HCT116 (cell line): Measurements from ENCODE around the gene LYSET. TPM values are rescaled to one million over a fixed set of nuclear protein-coding genes. Genes with fewer than 3 reads are reported as not detected.
"Not testable (repeated sequence)": the region's sequence is repeated elsewhere in the genome, so short reads cannot be mapped to it uniquely, and the experiment has no call there.

ENCODE experiments used
- ATAC-seq: fragments of 200-7000 bp; cut with Tn5 transposase; 2 replicates; pipeline ENCODE4 v1.9.1; 2020; ENCODE audit warnings: mild to moderate bottlenecking, moderate library complexity
- BruUV-seq: library from RNA; stranded (reverse); fragments of 400-500 nt; replicated peaks from 2 replicates; lab custom pipeline; 2021; lab: Mats Ljungman, UMichigan
- CTCF ChIA-PET: fragments of 300-600 bp; sonication (Branson Sonifier 250); formaldehyde crosslinking; loops from one replicate; lab custom pipeline; 2021; ENCODE audit warnings: antibody characterized with exemption; lab: Charles Lee
- POLR2A ChIA-PET: fragments of 300-600, 350-600 bp; sonication (Branson Sonifier 250); formaldehyde crosslinking; loops from one replicate; lab custom pipeline; 2021; ENCODE audit warnings: antibody characterized with exemption; lab: Charles Lee
- RAD21 ChIA-PET, 2 experiments: fragments of 300-600 bp; sonication (Branson Sonifier 250); formaldehyde crosslinking; loops; one replicate each; lab custom pipeline; 2023; ENCODE audit warnings: low total read pairs in 2 of 2; ENCODE audit not compliant: uncharacterized antibody in 2 of 2, unreplicated experiment in 2 of 2, low non-redundant PET in 1 of 2; lab: Charles Lee
- DNase-seq: peaks from one replicate; pipeline ENCODE4 v3.0.0-alpha.2; 2010; ENCODE audit warnings: low read depth, low spot score
- H2AFZ ChIP-seq: fragments of 200-600 bp; shearing (Covaris generic), sonication (generic); 2 replicates; pipeline ENCODE4 v1.6.1; 2017; ENCODE audit warnings: low read depth, mixed run types, mixed read lengths, antibody characterized with exemption, low read length; ENCODE audit not compliant: poor library complexity, severe bottlenecking
- H3K27ac ChIP-seq: 2 replicates; pipeline ENCODE4 v1.5.1; 2012; ENCODE audit warnings: low read depth, low read length
- H3K27me3 ChIP-seq: fragments of 200-600 bp; sonication (generic); 2 replicates; pipeline ENCODE4 v1.6.1; 2016; ENCODE audit warnings: mixed run types, low read length, mixed read lengths; ENCODE audit not compliant: insufficient read depth
- H3K36me3 ChIP-seq, 2 experiments: fragments of 200-500 bp in 1 of 2; fragments of 200-600 bp in 1 of 2; sonication (Bioruptor generic) in 1 of 2; sonication (generic) in 1 of 2; 2 replicates each; pipeline versions ENCODE4 v1.5.1 to v1.6.1; 2014 to 2016; ENCODE audit warnings: low read length in 2 of 2, inconsistent platforms in 1 of 2, mixed read lengths in 1 of 2, mixed run types in 1 of 2; ENCODE audit not compliant: insufficient read depth in 2 of 2, control insufficient read depth in 1 of 2
- H3K4me1 ChIP-seq, 2 experiments: fragments of 200-600 bp in 1 of 2; sonication (generic) in 1 of 2; 2 replicates each; pipeline versions ENCODE4 v1.5.1 to v1.6.1; 2012 to 2017; ENCODE audit warnings: low read length in 2 of 2, inconsistent platforms in 1 of 2, mild to moderate bottlenecking in 1 of 2, mixed read lengths in 1 of 2, mixed run types in 1 of 2, moderate library complexity in 1 of 2; ENCODE audit not compliant: insufficient read depth in 2 of 2, control insufficient read depth in 1 of 2
- H3K4me2 ChIP-seq: fragments of 200-600 bp; sonication (generic); 2 replicates; pipeline ENCODE4 v1.6.1; 2017; ENCODE audit warnings: mixed run types, low read length, mixed read lengths
- H3K4me3 ChIP-seq, 2 experiments: fragments of 200-600 bp in 1 of 2; sonication (generic) in 1 of 2; replicated peaks in 1 of 2; 2 replicates each; pipeline ENCODE4 v1.5.1; 2011 to 2016; ENCODE audit warnings: low read length in 2 of 2, control low read depth in 1 of 2, low read depth in 1 of 2, mild to moderate bottlenecking in 1 of 2, mixed read lengths in 1 of 2, mixed run types in 1 of 2
- H3K79me2 ChIP-seq: fragments of 200-600 bp; sonication (generic); 2 replicates; pipeline ENCODE4 v1.6.1; 2017; ENCODE audit warnings: mild to moderate bottlenecking, mixed run types, low read length, moderate library complexity, mixed read lengths; ENCODE audit not compliant: insufficient read depth
- H3K9ac ChIP-seq: fragments of 200-600 bp; sonication (generic); 2 replicates; pipeline ENCODE4 v1.6.1; 2016; ENCODE audit warnings: low read length, mixed read lengths
- H3K9me2 ChIP-seq: fragments of 200-600 bp; sonication (generic), shearing (Covaris generic); 2 replicates; pipeline ENCODE4 v1.6.1; 2017; ENCODE audit warnings: mixed run types, mild to moderate bottlenecking, moderate library complexity; ENCODE audit not compliant: insufficient read depth
- H3K9me3 ChIP-seq, 2 experiments: fragments of 200-500 bp in 1 of 2; fragments of 200-600 bp in 1 of 2; sonication (Bioruptor generic) in 1 of 2; sonication (generic) in 1 of 2; 2 replicates each; pipeline ENCODE4 v1.6.1; 2014 to 2017; ENCODE audit warnings: low read length in 2 of 2, mixed read lengths in 2 of 2, inconsistent platforms in 1 of 2, low read depth in 1 of 2, mild to moderate bottlenecking in 1 of 2, mixed run types in 1 of 2, moderate library complexity in 1 of 2; ENCODE audit not compliant: control insufficient read depth in 1 of 2, insufficient read depth in 1 of 2
- H4K20me1 ChIP-seq: fragments of 200-600 bp; sonication (generic), shearing (Covaris generic); 2 replicates; pipeline ENCODE4 v1.6.1; 2017; ENCODE audit warnings: mixed run types, mild to moderate bottlenecking, moderate library complexity; ENCODE audit not compliant: insufficient read depth
- CEBPB ChIP-seq: IDR thresholded peaks from 2 replicates; pipeline ENCODE4 v1.6.1; 2012; ENCODE audit warnings: low read depth
- CTCF ChIP-seq, 3 experiments: fragments of 200-600 bp in 1 of 3; sonication (generic) in 1 of 3; IDR thresholded peaks in 2 of 3; conservative IDR thresholded peaks in 1 of 3; 2 replicates each; pipeline ENCODE4 v1.5.1; 2012 to 2017; ENCODE audit warnings: low read depth in 2 of 3, low read length in 2 of 3, antibody characterized with exemption in 1 of 3, borderline replicate concordance in 1 of 3, control low read depth in 1 of 3, mild to moderate bottlenecking in 1 of 3, mixed read lengths in 1 of 3, mixed run types in 1 of 3, moderate library complexity in 1 of 3; ENCODE audit not compliant: insufficient read depth in 1 of 3
- EGR1 ChIP-seq: IDR thresholded peaks from 2 replicates; pipeline ENCODE4 v1.6.1; 2012; ENCODE audit warnings: low read depth
- EZH2 ChIP-seq: fragments of 200-600 bp; sonication (generic); IDR thresholded peaks from 2 replicates; pipeline ENCODE4 v1.6.1; 2017; ENCODE audit warnings: antibody characterized with exemption, mixed run types
- JUND ChIP-seq: IDR thresholded peaks from 2 replicates; pipeline ENCODE4 v1.6.1; 2012
- MAX ChIP-seq: IDR thresholded peaks from 2 replicates; pipeline ENCODE4 v1.6.1; 2012
- POLR2AphosphoS5 ChIP-seq: IDR thresholded peaks from 2 replicates; pipeline ENCODE4 v1.6.1; 2011; ENCODE audit warnings: mild to moderate bottlenecking, low read depth, low read length, moderate library complexity
- RAD21 ChIP-seq: IDR thresholded peaks from 2 replicates; pipeline ENCODE4 v1.6.1; 2012; ENCODE audit warnings: low read depth, mild to moderate bottlenecking
- SP1 ChIP-seq: IDR thresholded peaks from 2 replicates; pipeline ENCODE4 v1.6.1; 2012; ENCODE audit warnings: low read depth
- ZFX ChIP-seq: fragments of 450-650 bp; IDR thresholded peaks from 2 replicates; pipeline ENCODE4 v1.6.1; 2017
- intact Hi-C: fragments of 100-400 bp; cut with micrococcal nuclease; formaldehyde crosslinking; loops from 2 replicates; pipeline ENCODE4 v1.10.0; 2022
- total RNA-seq: library from RNA; stranded (reverse); gene quantifications from one replicate; pipeline ENCODE4 v1.2.1, GENCODE V29; 2021; ENCODE audit not compliant: unreplicated experiment
- TF ChIP-seq, protein P1 (sequence below): IDR thresholded peaks from 2 replicates; pipeline ENCODE4 v1.6.1; 2012

LYSET gene
- total RNA-seq, 1 experiment from 2014 or later, result 19.5 TPM

GRCh38 chr14:93173943-93174395 is 11.1 kb upstream of the LYSET start:
- no peak for ATAC-seq
- H3K4me2 ChIP-seq, result no peak overlapping the region

DNA sequence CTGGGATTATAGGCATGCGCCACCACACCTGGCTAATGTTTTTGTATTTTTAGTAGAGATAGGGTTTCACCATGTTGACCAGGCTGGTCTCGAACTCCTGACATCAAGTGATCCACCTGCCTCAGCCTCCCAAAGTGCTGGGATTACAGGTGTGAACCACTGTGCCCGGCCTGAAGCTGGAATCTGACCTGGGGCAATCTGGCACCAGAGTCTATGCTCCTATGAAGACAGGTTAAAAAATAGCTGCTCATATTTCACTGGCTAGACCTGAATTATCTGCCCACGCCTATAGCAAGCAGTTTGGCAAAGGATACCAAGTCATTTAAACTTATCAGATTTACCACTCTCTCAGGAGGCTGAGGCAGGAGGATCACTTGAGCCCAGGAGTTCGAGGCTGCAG is 10.4 kb upstream of the LYSET start:
- H3K27ac ChIP-seq, H3K9me3 ChIP-seq, RAD21 ChIA-PET, H3K36me3 ChIP-seq, ATAC-seq, H3K9ac ChIP-seq, H2AFZ ChIP-seq, intact Hi-C loops, H3K9me2 ChIP-seq, H4K20me1 ChIP-seq, H3K27me3 ChIP-seq, H3K79me2 ChIP-seq, BruUV-seq, H3K4me1 ChIP-seq, H3K4me3 ChIP-seq, H3K4me2 ChIP-seq, DNase-seq: not testable (repeated sequence)
- POLR2A ChIA-PET, result interaction anchor here (1.2 kb wide), 1 partner anchor 10 kb away, joined by 3 read pairs; the partner anchor contains the start of genes LYSET and MOAP1
- CTCF ChIA-PET, result interaction anchor here (3.0 kb wide), 2 partner anchors 10 to 61 kb away, joined by 8 to 10 read pairs; partner anchors contain the start of genes LYSET and MOAP1

More at GRCh38 chr14:93173943-93174395, 11.1 kb upstream of the LYSET start:
- Histone ChIP-seq H3K9ac (no peak overlapping the region), H3K4me1 (peaks cover 3 to 6% of the 10 kb centered on the region in 2 experiments; a peak in 2 of 4 replicates), H3K9me3 (no peaks in the 10 kb centered on the region), H3K79me2 (no peaks in the 10 kb centered on the region), H3K9me2 (no peaks in the 10 kb centered on the region), H2AFZ (no peak overlapping the region), H3K27ac (no peak overlapping the region), H3K36me3 (no peaks in the 10 kb centered on the region), H3K27me3 (no peaks in the 10 kb centered on the region), H4K20me1 (no peaks in the 10 kb centered on the region), H3K4me3 (no peak overlapping the region)
- no TSS peak for BruUV-seq
- POLR2A ChIA-PET, result interaction anchor here (1.2 kb wide), 1 partner anchor 11 kb away, joined by 3 read pairs; the partner anchor contains the start of genes LYSET and MOAP1
- CTCF ChIA-PET, result interaction anchor here (3.0 kb wide), 2 partner anchors 11 to 60 kb away, joined by 8 to 10 read pairs; partner anchors contain the start of genes LYSET and MOAP1
- no peak for DNase-seq
- RAD21 ChIA-PET, result no interaction called here
- TF ChIP-seq RAD21 (no peak), MAX (no peak), CTCF (IDR thresholded peaks at IDR 0.05 in 2 of 3, conservative IDR thresholded peaks at IDR 0.05 in 1 of 3; ENCODE audit: borderline replicate concordance in 1 of 3, insufficient read depth in 1 of 3, low read depth in 2 of 3, low read length in 2 of 3) (no peak), JUND (no peak), ZFX (no peak), SP1 (no peak), CEBPB (no peak), EGR1 (no peak), EZH2 (no peak), POLR2AphosphoS5 (no peak)
- TF ChIP-seq, protein P1, sequence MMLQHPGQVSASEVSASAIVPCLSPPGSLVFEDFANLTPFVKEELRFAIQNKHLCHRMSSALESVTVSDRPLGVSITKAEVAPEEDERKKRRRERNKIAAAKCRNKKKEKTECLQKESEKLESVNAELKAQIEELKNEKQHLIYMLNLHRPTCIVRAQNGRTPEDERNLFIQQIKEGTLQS, result no peak
- intact Hi-C loops, result no loop called here
